ENCODE data around the gene AUTS2. TPM values are rescaled to one million over a fixed set of nuclear protein-coding genes. Genes with fewer than 3 reads are reported as not detected.

Gene AUTS2
- total RNA-seq, 1 donor from 2014 or later, result 0.20 TPM

DNA sequence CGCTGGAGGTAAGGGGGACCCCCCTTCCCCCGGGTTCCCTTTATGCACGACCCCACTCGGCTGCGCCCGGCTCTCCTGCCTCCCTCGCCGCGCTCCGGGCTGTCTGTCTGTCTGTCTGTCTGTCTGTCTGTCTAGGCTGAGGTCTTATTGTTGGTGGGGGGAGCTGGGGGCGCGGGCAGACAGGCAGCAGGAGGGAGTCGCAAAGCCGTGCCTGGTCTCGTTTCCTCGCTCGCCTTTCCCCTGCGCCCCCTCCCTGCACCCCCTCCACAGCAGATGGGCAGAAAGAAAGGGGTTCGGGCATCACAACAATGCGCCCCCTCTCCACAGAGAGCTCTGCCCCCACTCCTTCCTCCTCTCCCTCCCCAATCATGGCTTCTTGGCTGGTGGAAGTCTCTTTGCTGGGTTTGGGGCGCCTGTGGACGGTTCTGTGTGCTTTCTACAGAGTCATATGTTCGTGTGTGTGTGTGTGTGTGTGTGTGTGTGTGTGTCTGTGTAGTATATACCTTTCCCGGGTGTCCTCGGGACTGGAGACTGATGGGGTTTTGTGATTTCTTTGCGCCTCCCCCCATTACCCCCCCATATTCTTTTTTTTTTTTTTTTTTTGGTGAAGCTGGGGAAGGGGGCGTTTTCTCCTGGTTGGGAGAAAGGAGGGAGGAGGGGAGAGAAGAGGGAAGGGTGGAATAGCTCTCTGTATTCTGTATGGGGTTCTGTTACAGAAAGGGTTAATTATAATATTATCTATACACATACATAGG lies 1.9 kb downstream of the AUTS2 start:
- no peak for DNase-seq (ENCODE audit: low read depth, low spot score)

- no peak for DNase-seq (ENCODE audit: low read depth, low spot score)
These were observed 2.6 kb downstream of the AUTS2 start for GRCh38 chr7:69600710-69601519.

DNA sequence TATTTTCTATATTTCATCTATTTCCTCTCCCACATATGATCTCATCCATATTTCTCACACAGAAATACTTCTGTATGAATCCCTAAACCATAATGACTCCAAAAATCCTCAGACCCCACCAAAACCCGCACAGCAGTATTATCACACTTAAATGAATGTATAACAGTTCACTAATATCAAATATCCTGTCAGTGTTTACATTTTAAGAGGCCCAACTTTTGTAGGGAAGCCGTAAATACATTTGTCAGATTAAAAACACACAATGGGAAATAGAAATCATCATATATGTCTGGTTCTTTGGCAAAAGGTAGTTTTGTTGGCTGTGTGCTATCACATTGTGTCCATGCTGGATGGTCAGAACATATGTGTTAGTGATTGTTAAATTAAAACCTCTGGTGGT lies 4.2 kb downstream of the AUTS2 start:
- no peak for DNase-seq (ENCODE audit: low read depth, low spot score)

DNA sequence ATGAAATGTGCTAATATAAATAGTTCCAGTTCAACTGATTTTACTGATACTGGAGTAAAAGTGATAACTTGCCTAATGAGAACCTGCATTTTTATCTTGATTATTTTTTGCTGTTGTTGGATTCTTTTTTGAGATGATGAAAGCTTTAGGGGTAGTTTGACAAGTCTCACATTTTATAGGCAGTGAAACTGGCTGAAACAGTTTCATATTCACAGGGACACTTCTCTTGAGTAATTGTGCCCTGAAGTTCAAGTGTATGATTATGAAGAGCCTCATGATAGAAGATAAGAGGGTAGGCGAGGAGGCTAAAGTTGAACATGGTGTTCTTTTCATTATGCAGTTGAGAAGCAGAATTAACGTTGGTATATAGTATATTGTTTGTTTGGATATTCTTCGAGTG lies 5.1 kb downstream of the AUTS2 start:
- DNase-seq (ENCODE audit: low read depth, low spot score), result no peak

- DNase-seq (ENCODE audit: low read depth, low spot score), result no peak
These were observed 5.7 kb downstream of the AUTS2 start for GRCh38 chr7:69603937-69604494.

- DNase-seq (ENCODE audit: low read depth, low spot score), result no peak
These were observed 6.8 kb downstream of the AUTS2 start for GRCh38 chr7:69605070-69605469.

GRCh38 chr7:69605546-69605945 lies 7.3 kb downstream of the AUTS2 start:
- DNase-seq (ENCODE audit: low read depth, low spot score), result no peak

DNA sequence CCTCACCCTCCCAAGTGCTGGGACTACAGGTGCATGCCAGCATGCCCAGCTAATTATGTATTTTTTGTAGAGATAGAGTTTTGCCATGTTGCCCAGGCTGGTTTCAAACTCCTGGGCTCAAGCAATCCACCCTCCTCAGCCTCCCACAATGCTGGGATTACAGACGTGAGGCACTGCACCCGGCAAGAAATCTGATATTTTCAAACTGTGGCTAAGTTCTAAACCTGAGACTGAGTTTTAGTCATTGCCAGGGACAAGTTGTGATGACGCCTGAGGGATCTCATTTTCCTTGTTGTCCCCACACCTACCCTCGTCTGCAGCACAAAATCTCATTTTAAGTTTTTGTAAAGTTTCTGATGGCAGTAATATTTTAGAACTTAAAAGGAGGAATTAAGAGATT lies 9.8 kb downstream of the AUTS2 start:
- DNase-seq (ENCODE audit: low read depth, low spot score), result no peak

DNA sequence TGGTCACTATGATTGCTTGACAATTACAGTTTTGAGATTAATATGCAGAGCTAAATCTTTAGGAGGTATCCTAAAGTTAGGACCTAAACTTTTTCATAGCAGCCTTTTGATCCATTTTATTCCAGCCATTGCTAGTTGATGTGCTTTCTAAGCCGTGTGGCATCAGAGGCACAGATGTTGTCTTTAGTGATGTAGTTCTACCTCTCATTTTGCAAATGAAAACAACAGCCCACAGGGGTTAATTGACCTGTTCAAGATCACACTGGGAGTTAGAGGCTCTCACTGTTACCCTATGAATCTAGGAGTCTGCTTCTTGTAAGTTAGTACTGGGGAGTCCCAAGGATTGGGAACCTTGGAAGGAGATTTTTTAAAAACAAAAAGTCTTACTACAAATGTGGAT lies 10.6 kb downstream of the AUTS2 start:
- DNase-seq (ENCODE audit: low read depth, low spot score), result no peak

GRCh38 chr7:69609541-69610373 lies 11.5 kb downstream of the AUTS2 start:
- DNase-seq (ENCODE audit: low read depth, low spot score), result no peak

- no peak for DNase-seq (ENCODE audit: low read depth, low spot score)
These were observed 12.3 kb downstream of the AUTS2 start for GRCh38 chr7:69610374-69611084.

DNA sequence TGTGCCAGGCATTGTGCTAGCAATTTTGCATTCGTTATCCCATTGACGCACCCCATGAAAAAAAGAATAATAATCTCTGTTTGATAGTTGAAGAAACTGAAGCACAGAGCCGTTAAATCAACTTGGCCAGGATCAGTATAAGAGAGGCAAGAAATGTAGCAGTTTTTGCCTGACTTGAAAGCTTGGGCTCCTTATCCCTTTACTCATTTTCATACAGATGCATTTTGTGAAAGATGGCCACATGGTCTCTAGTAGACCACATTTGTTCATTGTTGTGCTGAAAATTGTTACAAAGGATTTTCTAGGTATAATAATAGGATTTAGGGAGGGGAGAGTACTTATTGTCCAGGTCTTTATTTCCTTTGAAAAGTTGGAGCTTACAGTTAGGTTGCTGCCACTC lies 14.7 kb downstream of the AUTS2 start:
- no peak for DNase-seq (ENCODE audit: low read depth, low spot score)

DNA sequence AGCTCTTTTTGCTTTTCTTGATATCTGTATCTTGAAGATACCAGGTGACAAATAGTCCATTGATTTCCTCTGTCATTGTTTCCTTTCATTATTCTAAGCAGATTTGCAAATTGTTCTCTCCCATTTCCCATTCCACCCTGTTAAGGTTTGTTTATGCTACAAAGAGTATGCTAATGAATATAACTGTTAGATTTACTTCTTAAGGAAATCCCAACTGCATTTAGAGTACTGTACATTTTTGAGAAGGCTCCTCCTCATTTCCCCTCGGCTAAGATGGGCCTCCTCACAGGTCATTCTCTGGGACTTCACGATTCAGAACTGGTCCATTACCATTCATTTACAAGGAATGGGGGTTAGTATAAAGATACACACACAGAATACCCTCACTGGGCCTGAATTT lies 15.6 kb downstream of the AUTS2 start:
- no peak for DNase-seq (ENCODE audit: low read depth, low spot score)

- DNase-seq (ENCODE audit: low read depth, low spot score), result no peak
These were observed 17.4 kb downstream of the AUTS2 start for GRCh38 chr7:69615685-69616084.

DNA sequence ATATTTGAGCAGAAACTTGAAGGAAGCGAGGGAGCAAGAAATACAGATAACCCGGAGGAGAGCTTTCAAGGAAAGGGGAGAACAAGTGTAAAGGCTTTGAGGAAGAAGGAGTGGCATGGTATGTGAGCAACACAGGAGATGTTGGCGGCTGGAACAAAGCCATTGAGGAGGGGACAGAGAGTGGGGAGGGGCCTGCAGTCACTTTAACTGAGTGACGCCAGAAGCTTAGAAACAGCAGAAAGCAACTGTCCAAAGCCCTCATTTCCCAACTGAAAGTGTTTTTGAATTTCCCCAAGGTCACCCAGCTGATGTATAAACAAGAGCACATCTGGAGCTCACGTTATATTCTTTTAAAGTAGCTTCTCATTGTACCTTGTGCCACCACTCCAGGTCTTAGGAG lies 19.1 kb downstream of the AUTS2 start:
- DNase-seq (ENCODE audit: low read depth, low spot score), result no peak

GRCh38 chr7:69619054-69619453 lies 20.8 kb downstream of the AUTS2 start:
- DNase-seq (ENCODE audit: low read depth, low spot score), result no peak

GRCh38 chr7:69619635-69620034 lies 21.4 kb downstream of the AUTS2 start:
- DNase-seq (ENCODE audit: low read depth, low spot score), result no peak

- DNase-seq (ENCODE audit: low read depth, low spot score), result no peak
These were observed 21.8 kb downstream of the AUTS2 start for GRCh38 chr7:69620063-69620462.

DNA sequence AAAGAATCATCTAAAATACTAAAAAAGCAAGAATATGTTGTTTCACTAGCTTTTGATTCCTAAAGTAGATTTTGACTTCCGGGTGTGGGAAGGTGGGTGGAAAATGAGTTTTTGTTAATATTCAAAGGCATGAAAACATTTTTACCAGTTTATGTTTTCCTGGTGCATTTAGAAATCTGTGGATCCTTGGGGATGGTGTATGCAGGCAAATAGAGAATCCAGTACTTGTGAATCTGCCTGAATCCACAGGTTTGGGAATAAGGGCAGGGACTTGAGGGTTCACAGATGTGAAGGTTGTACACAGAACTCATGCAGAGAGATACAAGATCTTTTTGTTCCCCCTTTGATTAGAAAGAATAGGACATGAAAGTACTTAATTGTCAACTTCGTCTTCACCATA lies 22.4 kb downstream of the AUTS2 start:
- no peak for DNase-seq (ENCODE audit: low read depth, low spot score)

DNA sequence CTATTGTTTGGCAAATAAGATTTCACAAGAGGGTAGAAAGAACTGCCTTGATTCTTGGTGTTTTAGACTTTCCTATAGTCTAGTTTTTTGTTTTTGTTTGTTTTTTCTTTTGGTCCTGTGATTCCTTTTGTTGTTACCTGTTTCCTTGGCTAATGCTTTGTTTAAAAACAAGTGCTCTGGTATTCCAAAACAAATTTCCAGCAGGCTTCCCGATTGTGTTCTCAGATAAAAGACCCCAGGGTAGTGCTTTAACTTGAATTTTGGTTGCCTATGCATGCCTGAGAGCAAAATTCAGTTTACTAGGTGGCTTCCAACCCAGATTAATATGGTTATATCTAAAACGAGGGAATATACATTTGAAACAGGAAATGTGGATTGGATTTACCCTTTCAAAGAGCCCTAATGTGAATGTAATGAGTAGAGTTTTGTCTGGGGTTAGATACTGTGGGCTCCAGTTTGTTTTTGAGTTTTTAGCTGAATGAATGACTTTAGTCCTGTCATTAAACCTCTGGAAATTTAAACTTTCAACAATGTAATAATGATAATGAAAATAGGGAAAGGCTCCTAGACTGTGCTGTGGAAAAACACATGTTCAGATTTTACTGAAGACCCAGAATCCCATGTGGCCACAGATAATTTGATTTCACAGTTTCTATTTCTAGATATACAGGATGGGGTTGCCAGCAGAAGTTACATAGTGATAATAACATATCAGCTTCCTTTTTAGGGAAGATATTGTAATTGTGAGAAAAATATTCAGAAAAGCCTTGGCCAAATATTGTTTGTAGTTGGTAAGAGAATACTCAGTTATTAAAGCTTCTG lies 23.9 kb downstream of the AUTS2 start:
- no peak for DNase-seq (ENCODE audit: low read depth, low spot score)

Measured in pulmonary artery endothelial cell (primary cell).